IMR-90 (cell line): ENCODE results near the gene MUSTN1.

Experiments
- CEBPB ChIP-seq: IDR thresholded peaks from 2 replicates; pipeline ENCODE4 v1.6.1; 2012; ENCODE audit warnings: low read depth, low read length, improper control_type of control experiment
- CHD1 ChIP-seq: IDR thresholded peaks from 2 replicates; pipeline ENCODE4 v1.6.1; 2012; ENCODE audit warnings: low read depth, low read length, improper control_type of control experiment
- CTCF ChIP-seq: conservative IDR thresholded peaks from 2 replicates; pipeline ENCODE4 v1.5.1; 2012; ENCODE audit warnings: mild to moderate bottlenecking, low read depth, low read length, improper control_type of control experiment
- ELK1 ChIP-seq: fragments of 150-350 bp; IDR thresholded peaks from 2 replicates; pipeline ENCODE4 v1.6.1; 2016; ENCODE audit warnings: low read depth, mild to moderate bottlenecking, low read length, moderate library complexity, borderline replicate concordance
- POLR2A ChIP-seq: IDR thresholded peaks from 2 replicates; pipeline ENCODE4 v1.6.1; 2012; ENCODE audit warnings: mild to moderate bottlenecking, low read depth, low read length
- RAD21 ChIP-seq: IDR thresholded peaks from 2 replicates; pipeline ENCODE4 v1.6.1; 2012; ENCODE audit warnings: low read length, improper control_type of control experiment
- RCOR1 ChIP-seq: IDR thresholded peaks from 2 replicates; pipeline ENCODE4 v1.6.1; 2012; ENCODE audit warnings: mild to moderate bottlenecking, low read length, improper control_type of control experiment; ENCODE audit not compliant: insufficient replicate concordance
- SMC3 ChIP-seq: fragments of 150-350 bp; IDR thresholded peaks from 2 replicates; pipeline ENCODE4 v1.6.1; 2016; ENCODE audit warnings: low read depth, mild to moderate bottlenecking, antibody characterized with exemption, low read length, moderate library complexity
- USF2 ChIP-seq: fragments of 150-350 bp; IDR thresholded peaks from 2 replicates; pipeline ENCODE4 v1.6.1; 2017; ENCODE audit warnings: mild to moderate bottlenecking, antibody characterized with exemption, low read length, low read depth

- no peak for TF ChIP-seq SMC3
- no peak for TF ChIP-seq RCOR1
- TF ChIP-seq CTCF = no peak
- no peak for TF ChIP-seq ELK1
- TF ChIP-seq RAD21 = no peak
- no peak for TF ChIP-seq POLR2A
- TF ChIP-seq CEBPB = no peak
- no peak for TF ChIP-seq CHD1
- TF ChIP-seq USF2 = no peak
Observed at GRCh38 chr3:52852419-52852818, 17.6 kb upstream of the MUSTN1 start.
